GM19455 (cell line): ENCODE data around the gene SLFN12L.

ENCODE experiments used
- ATAC-seq: cut with Tn5 transposase; IDR thresholded peaks from one replicate; pipeline ENCODE4 v1.9.1; 2021; ENCODE audit not compliant: unreplicated experiment

SLFN12L gene

DNA sequence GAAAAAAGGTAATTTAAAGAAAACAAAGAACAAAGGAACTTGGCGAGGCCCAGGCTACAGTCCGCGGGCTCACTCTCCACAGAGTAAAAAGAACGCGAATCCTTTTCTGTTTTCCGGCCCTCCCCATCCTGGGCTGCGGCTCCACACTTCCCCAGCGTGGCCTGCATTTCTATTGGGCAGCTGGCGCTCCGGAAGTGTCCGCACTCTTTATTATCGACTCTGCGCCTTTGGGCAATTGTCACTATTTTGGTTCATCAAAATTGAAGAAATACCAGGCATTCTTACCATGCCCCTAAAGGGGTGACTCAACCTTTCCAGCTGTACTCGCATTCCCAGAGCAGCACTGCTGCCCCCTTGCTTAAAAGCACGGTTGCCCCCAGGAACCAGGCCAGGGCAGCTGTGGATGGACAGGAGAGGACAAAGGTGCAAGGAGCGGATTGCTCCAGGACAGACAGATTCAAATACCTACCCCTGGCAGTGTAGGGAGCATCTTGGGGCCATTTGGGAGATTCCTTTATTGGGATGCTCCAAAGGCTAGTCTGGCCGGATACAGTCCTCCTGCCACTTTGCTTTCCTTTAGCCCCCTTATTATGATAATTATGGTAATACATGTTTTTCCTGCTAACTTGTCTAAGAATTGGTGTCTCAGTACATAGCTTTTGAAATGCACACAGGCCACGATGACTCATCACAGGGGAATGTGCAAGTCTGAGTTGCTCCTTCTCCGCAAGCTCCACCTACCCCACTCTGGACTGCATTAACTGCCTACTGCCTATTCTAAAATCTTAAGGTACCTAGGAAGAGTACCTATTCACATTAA is 104.2 kb downstream of the SLFN12L start:
- ATAC-seq = no peak

DNA sequence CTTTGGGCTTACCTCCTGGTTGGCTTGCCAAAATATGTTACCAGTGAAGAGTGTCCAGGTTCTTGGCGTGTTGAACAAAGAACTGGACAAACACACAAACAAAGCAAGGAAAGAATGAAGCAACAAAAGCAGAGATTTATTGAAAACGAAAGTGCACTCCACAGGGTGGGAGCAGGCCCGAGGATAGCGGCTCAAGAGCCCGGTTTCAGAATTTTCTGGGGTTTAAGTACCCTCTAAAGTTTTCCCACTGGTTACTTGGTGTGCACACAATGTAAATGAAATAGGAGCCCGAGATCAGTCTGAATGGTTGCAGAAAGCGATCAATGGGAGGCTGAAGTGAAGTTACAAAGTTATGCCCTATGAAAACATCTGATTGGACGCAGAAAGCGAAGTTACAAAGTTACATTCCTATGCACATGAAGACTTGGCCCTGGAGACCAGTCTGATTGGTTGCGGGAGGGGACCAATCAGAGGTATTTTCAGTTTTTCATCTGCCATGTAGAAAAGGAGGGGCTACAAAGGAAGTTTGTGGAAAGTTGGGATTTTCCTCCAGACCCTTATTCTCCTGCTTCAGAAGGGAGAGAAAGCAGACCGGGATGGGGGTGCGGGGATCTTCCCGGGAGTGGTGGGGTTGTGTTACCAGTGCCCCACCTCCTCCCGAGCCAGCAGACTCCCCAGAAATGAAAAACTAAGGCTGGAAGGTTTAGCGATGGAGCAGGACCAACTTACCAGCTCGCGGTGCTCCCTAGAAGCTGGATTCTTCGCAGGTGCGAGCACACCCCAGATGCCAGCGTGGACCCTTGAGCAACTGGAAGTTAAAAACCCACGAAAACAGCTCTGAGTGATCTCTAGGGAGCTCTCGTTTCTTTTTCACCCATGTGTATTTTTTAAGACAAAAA is 105.1 kb downstream of the SLFN12L start, which contains the start of gene SLFN12:
SLFN12 (minus strand) TSS at position 325 of the 899 bp plus-strand sequence. CDS start 9,472 bp downstream, outside the sequence.
- ATAC-seq = peak; percentile 64

DNA sequence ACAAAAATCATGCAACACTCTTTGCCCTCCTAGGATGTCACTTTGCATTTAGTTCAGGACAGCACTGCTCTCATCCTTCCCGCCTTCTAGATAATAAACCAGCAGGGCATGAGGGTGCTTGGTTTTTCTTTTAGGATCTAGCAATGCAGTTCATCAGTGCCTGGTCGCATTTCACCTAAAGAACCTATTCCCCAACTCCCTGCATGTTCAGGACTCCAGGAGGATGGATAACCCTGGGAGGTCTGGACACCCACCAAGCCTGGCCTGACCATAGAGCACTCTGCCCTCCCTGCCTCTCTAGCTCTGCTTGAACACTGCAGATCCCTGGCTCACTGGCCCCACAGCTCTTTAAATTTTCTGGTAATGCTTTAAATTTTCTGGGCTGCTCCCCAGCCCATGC is 107.8 kb downstream of the SLFN12L start:
- no peak for ATAC-seq

DNA sequence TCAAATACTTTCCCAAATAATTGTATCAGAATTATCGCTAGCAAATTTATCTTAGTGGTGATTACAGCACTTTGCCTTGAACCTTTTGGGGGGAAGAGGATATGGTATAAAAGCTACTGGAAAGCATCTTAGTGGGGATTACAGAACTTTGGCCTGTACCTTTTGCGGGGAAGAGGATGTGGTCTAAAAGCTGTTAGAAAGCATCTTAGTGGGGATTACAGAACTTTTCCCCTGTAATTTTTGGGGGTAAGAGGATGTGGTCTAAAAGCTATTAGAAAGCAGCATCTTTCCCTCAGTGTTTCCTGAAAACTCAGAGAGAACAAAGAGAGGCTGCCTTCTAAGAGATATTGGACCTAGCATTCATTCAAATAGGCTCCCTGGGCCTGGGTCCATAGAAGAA is 109.2 kb downstream of the SLFN12L start:
- no peak for ATAC-seq

DNA sequence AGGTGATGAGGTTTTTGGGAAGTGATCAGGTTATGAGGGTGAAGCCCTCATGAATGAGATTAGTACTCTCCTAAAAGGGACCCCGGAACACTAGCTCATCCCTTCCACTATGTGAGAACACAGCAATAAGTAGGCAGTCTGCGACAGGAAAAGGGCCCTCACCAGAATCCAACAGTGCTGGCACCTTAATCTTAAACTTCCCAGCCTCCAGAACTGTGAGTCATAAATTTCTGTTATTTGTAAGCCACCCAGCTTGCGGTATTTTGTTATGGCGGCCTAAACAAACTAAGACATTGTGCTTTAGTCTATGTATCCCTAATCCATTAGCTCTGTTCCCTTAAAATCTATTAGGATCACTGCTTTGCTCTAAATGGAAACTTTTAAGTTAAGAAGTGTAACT is 113.7 kb downstream of the SLFN12L start:
- ATAC-seq = no peak
